ENCODE data around the gene BNIP1.

- no peak for TF ChIP-seq EZH2 (IDR thresholded peaks at IDR 0.05; ENCODE audit: borderline replicate concordance)
- no peak for TF ChIP-seq CTCF (IDR thresholded peaks at IDR 0.05; ENCODE audit: poor library complexity)
These were observed 5.6 kb upstream of the BNIP1 start for GRCh38 chr5:173138707-173139106.
